ENCODE data around the gene CHIT1. TPM values are rescaled to one million over a fixed set of nuclear protein-coding genes. Genes with fewer than 3 reads are reported as not detected.

CHIT1 gene
- total RNA-seq, 1 experiment from 2014 or later, result not detected

- TF ChIP-seq CTCF (IDR thresholded peaks at IDR 0.05; ENCODE audit: unreplicated experiment), result no peak
- Mint-ChIP-seq H3K36me3 (ENCODE audit: insufficient read depth, unreplicated experiment) (no peaks in the 10 kb centered on the region), H3K4me1 (ENCODE audit: low read depth, unreplicated experiment) (no peaks in the 10 kb centered on the region), H3K4me3 (ENCODE audit: low read depth, unreplicated experiment) (no peak overlapping the region), H3K27ac (ENCODE audit: unreplicated experiment) (no peak overlapping the region), H3K27me3 (ENCODE audit: unreplicated experiment) (peaks cover 94% of the 10 kb centered on the region), H3K9me3 (ENCODE audit: low read depth, unreplicated experiment) (no peaks in the 10 kb centered on the region)
- CTCF ChIA-PET, result no interaction called here
- BruUV-seq (replicated peaks), result no TSS peak
- intact Hi-C loops (cut with micrococcal nuclease; ENCODE audit: unreplicated experiment), result no loop called here
- no peak for DNase-seq
Measured at GRCh38 chr1:203187304-203187685, 42.2 kb downstream of the CHIT1 start.

GRCh38 chr1:203186446-203187303 lies 42.8 kb downstream of the CHIT1 start, which contains the start of gene CHI3L1:
Gene CHI3L1 (minus strand): TSS chr1:203186704. CDS start chr1:203186623, 81 bp downstream.
- no peak within 1 kb of the TSS for H3K4me3 Mint-ChIP-seq (ENCODE audit: low read depth, unreplicated experiment)
- CTCF ChIA-PET, result interaction anchor here (1.0 to 1.7 kb wide), 2 partner anchors 8 to 59 kb away, joined by 3 to 5 read pairs; partner anchors contain the start of gene ADORA1

GRCh38 chr1:203186091-203186445 lies 43.4 kb downstream of the CHIT1 start:
- CTCF ChIA-PET, result interaction anchor here (1.0 to 1.7 kb wide), 2 partner anchors 9 to 59 kb away, joined by 3 to 5 read pairs; partner anchors contain the start of gene ADORA1
- intact Hi-C loops (cut with micrococcal nuclease; ENCODE audit: unreplicated experiment), result no loop called here
- Mint-ChIP-seq H3K4me3 (ENCODE audit: low read depth, unreplicated experiment) (no peak overlapping the region), H3K27ac (ENCODE audit: unreplicated experiment) (no peak overlapping the region), H3K4me1 (ENCODE audit: low read depth, unreplicated experiment) (no peaks in the 10 kb centered on the region), H3K9me3 (ENCODE audit: low read depth, unreplicated experiment) (no peaks in the 10 kb centered on the region), H3K27me3 (ENCODE audit: unreplicated experiment) (peaks cover 92% of the 10 kb centered on the region), H3K36me3 (ENCODE audit: insufficient read depth, unreplicated experiment) (no peaks in the 10 kb centered on the region)
- no peak for TF ChIP-seq CTCF (IDR thresholded peaks at IDR 0.05; ENCODE audit: unreplicated experiment)
- BruUV-seq (replicated peaks), result no TSS peak
- no peak for DNase-seq

More at GRCh38 chr1:203186446-203187303, 42.8 kb downstream of the CHIT1 start, which contains the start of gene CHI3L1:
- intact Hi-C loops (cut with micrococcal nuclease; ENCODE audit: unreplicated experiment), result no loop called here
- no peak within 1 kb of the TSS for H3K27ac Mint-ChIP-seq (ENCODE audit: unreplicated experiment)
- no peaks in the 10 kb centered on the region for H3K9me3 Mint-ChIP-seq (ENCODE audit: low read depth, unreplicated experiment)
- no TSS peak for BruUV-seq (replicated peaks)
- TF ChIP-seq CTCF (IDR thresholded peaks at IDR 0.05; ENCODE audit: unreplicated experiment), result no peak
- H3K27me3 Mint-ChIP-seq (ENCODE audit: unreplicated experiment), result peaks cover 92% of the 10 kb centered on the region
- no peaks in the 10 kb centered on the region for H3K36me3 Mint-ChIP-seq (ENCODE audit: insufficient read depth, unreplicated experiment)
- no peak for DNase-seq
- no peaks in the 10 kb centered on the region for H3K4me1 Mint-ChIP-seq (ENCODE audit: low read depth, unreplicated experiment)

- Mint-ChIP-seq H3K27ac (ENCODE audit: unreplicated experiment) (no peak overlapping the region), H3K4me1 (ENCODE audit: low read depth, unreplicated experiment) (no peaks in the 10 kb centered on the region), H3K9me3 (ENCODE audit: low read depth, unreplicated experiment) (no peaks in the 10 kb centered on the region), H3K36me3 (ENCODE audit: insufficient read depth, unreplicated experiment) (no peaks in the 10 kb centered on the region), H3K4me3 (ENCODE audit: low read depth, unreplicated experiment) (no peak overlapping the region), H3K27me3 (ENCODE audit: unreplicated experiment) (peaks cover 96% of the 10 kb centered on the region)
- TF ChIP-seq CTCF (IDR thresholded peaks at IDR 0.05; ENCODE audit: unreplicated experiment), result no peak
- BruUV-seq (replicated peaks), result no TSS peak
- intact Hi-C loops (cut with micrococcal nuclease; ENCODE audit: unreplicated experiment), result no loop called here
- CTCF ChIA-PET, result interaction anchor here (1.1 to 1.7 kb wide), 2 partner anchors 58 to 85 kb away, joined by 3 to 5 read pairs; partner anchors contain the start of gene ADORA1
- no peak for DNase-seq
Measured at GRCh38 chr1:203185585-203185984, 43.9 kb downstream of the CHIT1 start.
